ENCODE data around the gene CDK6.

The CDK6 gene

DNA sequence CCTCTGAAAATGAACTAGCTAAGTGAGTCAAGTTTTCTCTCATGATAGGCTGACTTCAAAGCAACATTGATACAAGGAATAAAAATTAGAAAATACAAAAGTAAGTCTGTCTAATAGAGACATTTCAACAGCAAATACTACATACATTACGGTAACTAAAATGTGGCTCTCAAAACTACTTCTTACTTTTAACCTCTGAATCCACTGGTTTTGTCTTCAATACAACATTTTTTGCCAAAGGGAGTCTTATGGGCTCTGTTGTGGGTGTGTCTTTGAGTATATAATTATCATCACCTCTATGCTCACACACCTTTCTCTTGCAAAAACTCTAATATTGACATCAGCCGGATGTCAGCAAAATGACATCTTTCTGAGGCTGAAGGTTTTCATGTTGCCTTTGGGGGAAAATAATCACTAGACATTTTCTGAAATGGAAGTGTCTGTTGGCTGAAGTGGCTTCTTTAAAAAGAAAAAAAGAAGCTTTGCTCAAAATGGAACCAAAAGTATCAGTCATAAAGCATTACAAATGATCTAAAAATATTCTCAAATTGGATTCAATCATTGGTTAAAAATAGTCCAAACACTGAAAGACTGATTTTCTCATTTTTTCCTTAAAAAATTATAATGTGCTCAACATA is 204.4 kb downstream of the CDK6 start:
- in situ Hi-C loops (cut with MboI; ENCODE audit: low sequenced_read_pairs): loop anchor here (25.0 kb wide), 1 partner anchor 430 kb away; no protein-coding TSS in a partner anchor

DNA sequence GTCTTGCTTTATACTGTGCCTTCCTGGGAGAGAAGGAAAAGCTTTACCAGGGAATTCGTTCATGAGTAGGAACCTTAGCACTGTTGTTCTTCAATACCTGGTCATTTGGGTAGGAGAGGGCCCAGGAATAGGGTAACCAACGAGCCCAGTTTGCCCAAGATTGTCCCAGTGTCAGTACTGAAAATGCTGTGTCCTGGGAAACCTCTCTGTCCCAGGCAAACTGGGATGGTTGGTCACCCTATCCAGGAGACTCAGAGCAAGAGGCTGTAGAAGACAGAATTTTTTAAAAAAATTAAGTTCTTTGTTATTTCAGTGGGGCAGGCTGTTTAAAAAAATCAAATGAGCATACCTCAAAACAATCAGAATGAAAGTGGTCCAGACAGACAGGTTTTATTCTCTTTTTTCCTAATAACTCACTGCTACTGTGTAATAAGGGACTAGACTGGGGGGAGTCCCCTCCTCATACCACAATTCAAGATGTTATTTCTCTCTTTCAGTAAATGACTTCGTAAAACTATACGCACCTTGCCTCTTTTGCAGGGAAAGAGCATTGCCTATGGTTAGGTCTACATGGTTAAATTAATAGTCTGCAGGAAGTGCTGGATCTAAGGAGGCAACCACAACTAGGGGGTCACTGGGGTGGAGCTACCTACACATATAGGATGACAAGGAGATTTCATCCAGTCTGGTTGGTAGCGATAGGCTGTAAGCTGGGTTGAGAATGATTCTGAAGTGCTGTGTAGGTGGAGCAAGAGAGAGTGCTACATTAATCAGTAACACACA is 205.1 kb downstream of the CDK6 start:
- in situ Hi-C loops (cut with MboI; ENCODE audit: low sequenced_read_pairs): loop anchor here (25.0 kb wide), 1 partner anchor 431 kb away; no protein-coding TSS in a partner anchor

DNA sequence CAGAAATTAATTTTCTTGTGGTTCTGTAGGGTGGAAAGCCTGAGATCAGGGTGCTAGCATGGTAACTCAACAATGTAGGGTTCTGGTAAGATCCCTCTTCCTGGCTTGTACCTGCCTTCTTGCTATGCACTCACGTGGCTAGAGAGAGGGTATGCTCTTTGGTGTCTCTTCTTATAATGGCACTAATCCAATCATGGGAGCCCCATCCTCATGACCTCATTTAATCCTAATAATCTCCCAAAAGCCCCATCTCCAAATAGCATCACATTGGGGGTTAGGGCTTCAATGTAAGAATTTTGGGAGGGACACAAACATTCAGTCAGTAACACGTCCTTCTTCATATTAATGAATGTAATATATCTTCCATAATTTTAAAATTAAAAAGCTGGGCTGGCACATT is 206.6 kb downstream of the CDK6 start:
- in situ Hi-C loops (cut with MboI; ENCODE audit: low sequenced_read_pairs): loop anchor here (25.0 kb wide), 1 partner anchor 433 kb away; no protein-coding TSS in a partner anchor

DNA sequence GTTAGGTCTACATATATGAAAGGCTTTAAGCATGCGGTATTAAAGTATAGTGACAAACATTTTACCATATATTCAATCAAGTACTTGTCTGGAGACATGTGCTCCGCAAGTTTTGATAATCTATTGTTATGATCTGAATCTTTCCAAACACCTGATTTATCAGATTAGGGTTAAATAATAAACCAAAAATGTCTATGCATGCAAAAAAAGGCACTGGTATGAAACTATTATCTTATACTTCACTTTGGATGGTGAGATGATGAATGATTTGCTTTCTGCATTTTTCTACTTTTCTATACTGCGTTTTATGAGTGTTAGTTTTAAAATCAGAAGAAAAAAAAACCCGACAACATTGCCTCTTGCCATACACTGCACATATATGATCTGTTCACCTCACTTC is 208.4 kb downstream of the CDK6 start:
- in situ Hi-C loops (cut with MboI; ENCODE audit: low sequenced_read_pairs): loop anchor here (25.0 kb wide), 1 partner anchor 434 kb away; no protein-coding TSS in a partner anchor

DNA sequence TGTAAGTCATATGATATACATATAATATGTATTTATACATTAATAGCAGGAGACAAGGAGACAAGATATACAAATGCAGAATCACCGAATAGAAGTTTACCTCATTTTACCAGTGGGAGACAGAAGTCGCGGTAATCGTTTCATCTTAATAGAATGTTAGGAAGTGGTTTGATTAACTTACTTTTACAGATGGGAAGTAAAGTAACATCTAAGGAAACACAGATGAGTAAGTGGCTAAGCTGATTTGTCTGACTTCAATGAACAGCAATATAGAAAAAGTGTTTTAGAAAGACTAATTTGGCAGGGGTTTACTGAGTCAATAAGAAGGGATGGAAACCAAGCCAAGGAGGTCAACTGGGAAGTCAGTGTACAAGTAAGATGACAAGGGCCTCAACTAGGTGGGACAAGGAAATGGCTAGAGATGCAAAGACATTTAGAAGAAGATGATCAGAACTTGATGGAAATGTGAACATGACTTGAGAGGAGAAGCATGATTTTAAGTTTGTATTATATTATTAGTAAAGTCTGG is 210.0 kb downstream of the CDK6 start:
- in situ Hi-C loops (cut with MboI; ENCODE audit: low sequenced_read_pairs): loop anchor here (25.0 kb wide), 1 partner anchor 436 kb away; no protein-coding TSS in a partner anchor

DNA sequence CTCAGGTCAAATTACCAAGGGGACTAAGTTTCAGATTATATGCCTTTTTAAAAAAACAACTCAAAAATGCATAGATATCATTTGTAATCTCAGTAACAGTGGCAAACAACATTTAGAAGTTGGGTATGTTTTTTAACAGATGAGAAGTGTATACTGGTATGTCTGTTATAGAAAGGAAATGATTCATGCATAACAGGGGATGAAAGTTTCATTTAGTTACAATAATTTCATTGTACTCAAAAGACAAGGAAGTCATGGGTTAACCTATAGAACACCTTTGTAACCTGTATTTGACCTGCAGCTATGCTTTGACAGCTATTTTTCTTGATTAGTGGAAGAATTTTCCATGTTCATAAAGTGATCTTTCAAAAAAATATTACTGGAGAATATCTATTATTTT is 210.8 kb downstream of the CDK6 start:
- in situ Hi-C loops (cut with MboI; ENCODE audit: low sequenced_read_pairs): loop anchor here (25.0 kb wide), 1 partner anchor 437 kb away; no protein-coding TSS in a partner anchor

DNA sequence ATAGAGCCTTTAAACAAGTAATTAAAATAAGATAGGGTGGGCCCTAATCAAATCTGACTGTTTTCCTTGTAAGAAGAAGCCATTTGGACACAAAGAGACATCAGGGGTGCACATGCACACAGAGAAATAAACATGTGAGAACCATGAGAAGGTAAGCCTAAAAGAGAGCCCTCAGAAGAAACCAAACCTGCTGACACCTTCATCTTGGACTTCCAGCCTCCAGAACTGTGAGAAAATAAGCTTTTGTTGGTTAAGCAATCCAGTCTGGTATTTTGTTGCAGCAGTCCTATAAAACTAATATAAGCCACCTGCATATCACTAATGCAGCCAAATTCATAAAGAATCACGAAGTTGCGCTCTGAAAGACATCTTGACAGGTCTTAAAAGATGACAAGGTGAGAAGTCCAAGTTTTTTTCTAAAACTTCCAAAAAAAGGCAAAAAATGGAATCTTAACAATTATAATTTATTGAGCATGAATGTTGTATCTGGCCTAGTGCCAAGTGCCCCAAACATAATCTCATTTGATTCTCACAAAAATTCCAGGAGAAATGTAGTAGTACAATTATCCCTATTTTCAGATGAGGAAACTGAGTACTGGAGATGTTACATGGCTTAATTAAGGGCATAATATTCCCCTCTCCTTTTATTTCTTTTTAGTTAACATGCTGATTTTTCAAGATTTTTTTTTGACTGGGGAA is 211.9 kb downstream of the CDK6 start:
- in situ Hi-C loops (cut with MboI; ENCODE audit: low sequenced_read_pairs): no loop called here

- in situ Hi-C loops (cut with MboI; ENCODE audit: low sequenced_read_pairs): no loop called here
Measured at GRCh38 chr7:92623544-92623943, 212.8 kb downstream of the CDK6 start.

GRCh38 chr7:92622685-92623084 is 213.7 kb downstream of the CDK6 start:
- in situ Hi-C loops (cut with MboI; ENCODE audit: low sequenced_read_pairs): no loop called here

- in situ Hi-C loops (cut with MboI; ENCODE audit: low sequenced_read_pairs): no loop called here
Measured at GRCh38 chr7:92622030-92622429, 214.3 kb downstream of the CDK6 start.

- in situ Hi-C loops (cut with MboI; ENCODE audit: low sequenced_read_pairs): no loop called here
Measured at GRCh38 chr7:92621561-92622023, 214.8 kb downstream of the CDK6 start.

GRCh38 chr7:92621026-92621540 is 215.3 kb downstream of the CDK6 start:
- in situ Hi-C loops (cut with MboI; ENCODE audit: low sequenced_read_pairs): no loop called here

DNA sequence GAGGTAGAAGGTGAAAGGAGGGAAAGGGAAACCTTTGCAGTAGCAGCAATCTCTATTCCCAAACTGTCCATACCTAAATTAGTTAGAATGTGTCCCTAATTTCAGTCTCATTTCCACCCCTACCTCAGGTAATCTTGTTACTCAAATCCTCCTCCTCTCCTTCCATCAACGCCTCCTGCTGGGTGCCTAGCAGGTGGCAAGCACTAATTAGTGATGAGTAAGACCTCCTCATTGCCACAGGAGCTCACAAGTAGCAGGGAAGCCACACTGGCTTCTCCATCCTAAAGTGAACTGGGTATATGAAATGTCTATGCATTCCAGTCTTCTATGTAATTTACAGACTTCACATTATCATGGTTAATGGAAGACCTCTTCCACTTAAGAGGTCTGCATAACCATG is 220.5 kb downstream of the CDK6 start:
- in situ Hi-C loops (cut with MboI; ENCODE audit: low sequenced_read_pairs): no loop called here

DNA sequence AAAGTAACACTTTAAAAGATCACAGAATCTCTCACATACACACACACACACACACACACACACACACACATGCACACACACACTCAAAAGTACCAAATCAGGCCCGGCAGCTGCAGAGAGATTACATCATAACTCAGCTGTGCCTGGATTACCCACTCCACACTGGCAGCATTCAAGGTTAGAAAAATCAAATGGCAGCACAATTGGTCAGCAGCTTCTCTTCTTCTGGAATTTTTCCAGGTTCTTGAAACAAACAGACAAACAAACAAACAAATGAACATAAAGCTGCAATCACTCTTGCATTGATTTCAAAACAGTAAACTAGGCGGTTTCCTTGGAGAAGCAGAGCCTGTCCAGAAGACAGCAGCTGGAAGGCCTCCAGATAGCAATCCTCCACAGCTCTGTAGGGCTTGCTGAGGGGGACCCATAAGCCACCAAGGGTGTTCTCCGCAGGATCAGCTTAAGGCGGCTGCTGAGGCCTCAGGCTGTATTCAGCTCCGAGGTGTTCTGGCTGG is 221.7 kb downstream of the CDK6 start:
- in situ Hi-C loops (cut with MboI; ENCODE audit: low sequenced_read_pairs): no loop called here

- in situ Hi-C loops (cut with MboI; ENCODE audit: low sequenced_read_pairs): no loop called here
Measured at GRCh38 chr7:92613720-92614119, 222.7 kb downstream of the CDK6 start.

DNA sequence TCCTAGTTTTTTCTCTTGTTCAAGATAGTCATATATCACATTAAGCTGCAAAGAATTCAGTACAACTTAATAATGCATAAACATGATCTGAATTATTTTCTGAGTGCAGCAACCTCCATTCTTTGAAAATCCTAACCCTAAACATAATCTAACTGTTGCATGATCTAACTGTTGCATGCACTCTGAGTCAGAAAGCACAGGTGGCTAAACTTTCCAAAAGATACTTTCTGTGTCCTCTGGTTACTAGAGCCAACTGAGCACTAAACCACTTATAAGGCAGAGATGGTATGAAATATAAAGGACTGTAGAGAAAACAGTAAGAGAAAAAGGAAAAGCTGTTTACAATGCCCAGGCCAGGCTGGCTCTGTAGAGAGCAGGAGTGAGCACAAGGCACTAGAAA is 223.2 kb downstream of the CDK6 start:
- in situ Hi-C loops (cut with MboI; ENCODE audit: low sequenced_read_pairs): no loop called here

DNA sequence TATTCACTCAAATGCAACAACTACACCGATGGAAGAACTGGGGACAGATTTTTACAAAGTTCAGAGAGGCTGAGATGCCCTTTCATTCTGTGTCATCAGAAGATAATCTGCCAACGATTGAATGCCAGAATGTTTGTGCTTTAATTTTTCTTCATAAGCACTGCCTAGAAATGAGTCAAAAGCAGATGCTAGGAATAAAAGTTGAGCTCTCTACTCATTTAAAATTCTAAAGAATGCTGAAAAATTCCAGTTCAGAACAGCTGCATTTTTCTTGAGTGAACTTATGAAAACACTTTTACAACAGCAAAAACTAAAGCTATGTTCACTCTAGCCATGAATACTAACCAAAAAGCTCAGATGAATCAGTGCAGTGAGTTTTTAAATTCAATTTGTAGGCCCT is 223.9 kb downstream of the CDK6 start:
- in situ Hi-C loops (cut with MboI; ENCODE audit: low sequenced_read_pairs): no loop called here

GRCh38 chr7:92611735-92612134 is 224.6 kb downstream of the CDK6 start:
- in situ Hi-C loops (cut with MboI; ENCODE audit: low sequenced_read_pairs): no loop called here

- in situ Hi-C loops (cut with MboI; ENCODE audit: low sequenced_read_pairs): no loop called here
Measured at GRCh38 chr7:92609921-92610518, 226.4 kb downstream of the CDK6 start.

All from HL-60/S4 (cell line).